Panc1 (cell line): ENCODE results near the gene TSHZ2. TPM values are rescaled to one million over a fixed set of nuclear protein-coding genes. Genes with fewer than 3 reads are reported as not detected.

ENCODE experiments used
- ATAC-seq: fragments of 200-7000 bp; cut with Tn5 transposase; 2 replicates; pipeline ENCODE4 v1.9.1; 2020; ENCODE audit warnings: mild to moderate bottlenecking, moderate library complexity
- BruUV-seq: library from RNA; stranded (reverse); fragments of 400-500 nt; replicated peaks from 2 replicates; lab custom pipeline; 2021; lab: Mats Ljungman, UMichigan
- CTCF ChIA-PET: fragments of 300-600 bp; sonication (Branson Sonifier 250); formaldehyde crosslinking; loops from one replicate; lab custom pipeline; 2022; ENCODE audit warnings: antibody characterized with exemption; lab: Charles Lee
- POLR2A ChIA-PET: fragments of 300-600 bp; sonication (Branson Sonifier 250); formaldehyde crosslinking; loops from one replicate; lab custom pipeline; 2022; ENCODE audit warnings: antibody characterized with exemption; lab: Charles Lee
- DNase-seq: peaks from one replicate; pipeline ENCODE4 v3.0.0-alpha.2; 2010; ENCODE audit warnings: low read depth, low spot score
- H3K27ac ChIP-seq: 2 replicates; pipeline ENCODE4 v1.5.1; 2011; ENCODE audit warnings: mild to moderate bottlenecking, low read length, inconsistent platforms
- H3K27me3 ChIP-seq: fragments of 200-500 bp; sonication (Bioruptor generic); 2 replicates; pipeline ENCODE4 v1.6.0; 2014; ENCODE audit warnings: low read length, inconsistent platforms; ENCODE audit not compliant: control insufficient read depth, insufficient read depth
- H3K36me3 ChIP-seq: fragments of 200-500 bp; sonication (Bioruptor generic); 2 replicates; pipeline ENCODE4 v1.5.1; 2014; ENCODE audit warnings: inconsistent platforms, mild to moderate bottlenecking, low read length, moderate library complexity; ENCODE audit not compliant: control insufficient read depth, insufficient read depth
- H3K4me1 ChIP-seq: 2 replicates; pipeline ENCODE4 v1.5.1; 2011; ENCODE audit warnings: inconsistent platforms, mild to moderate bottlenecking, low read length, moderate library complexity; ENCODE audit not compliant: control insufficient read depth, insufficient read depth
- H3K4me3 ChIP-seq, 2 experiments: 2 replicates each; pipeline ENCODE4 v1.5.1; 2011 to 2012; ENCODE audit warnings: low read depth in 2 of 2, low read length in 2 of 2, mild to moderate bottlenecking in 2 of 2, inconsistent platforms in 1 of 2, moderate library complexity in 1 of 2
- H3K9me3 ChIP-seq: fragments of 200-500 bp; sonication (Bioruptor generic); 2 replicates; pipeline ENCODE4 v1.5.1; 2014; ENCODE audit warnings: low read depth, mild to moderate bottlenecking, inconsistent platforms, low read length, moderate library complexity; ENCODE audit not compliant: control insufficient read depth, insufficient read depth
- CTCF ChIP-seq: fragments of 450-650 bp; IDR thresholded peaks from 2 replicates; pipeline ENCODE4 v1.5.1; 2017; ENCODE audit warnings: mild to moderate bottlenecking
- POLR2AphosphoS5 ChIP-seq: IDR thresholded peaks from 2 replicates; pipeline ENCODE4 v1.6.1; 2012; ENCODE audit warnings: mild to moderate bottlenecking, low read depth, low read length, moderate library complexity
- REST ChIP-seq, 2 experiments: IDR thresholded peaks; 2 replicates each; pipeline ENCODE4 v1.6.1; 2011 to 2012; ENCODE audit warnings: low read depth in 2 of 2, control low read depth in 1 of 2, low read length in 1 of 2, mild to moderate bottlenecking in 1 of 2, moderate library complexity in 1 of 2; ENCODE audit not compliant: insufficient read depth in 1 of 2
- SIN3A ChIP-seq: IDR thresholded peaks from 2 replicates; pipeline ENCODE4 v1.6.1; 2012; ENCODE audit warnings: low read depth, mild to moderate bottlenecking, low read length, moderate library complexity, borderline replicate concordance; ENCODE audit not compliant: insufficient read depth
- TCF7L2 ChIP-seq: IDR thresholded peaks from 2 replicates; pipeline ENCODE4 v1.6.1; 2011; ENCODE audit warnings: mild to moderate bottlenecking, low read depth, low read length, inconsistent platforms
- in situ Hi-C: cut with HindIII; loops from 2 replicates; pipeline ENCODE4 v1.10.0; 2016; ENCODE audit warnings: low sequenced_read_pairs, low pct_unique_long_range_greater_than_20kb
- intact Hi-C: fragments of 100-400 bp; cut with micrococcal nuclease; formaldehyde crosslinking; loops from one replicate; pipeline ENCODE4 v1.10.0; 2022; ENCODE audit not compliant: unreplicated experiment
- total RNA-seq: library from RNA; stranded (reverse); gene quantifications from one replicate; pipeline ENCODE4 v1.2.1, GENCODE V29; 2021; ENCODE audit not compliant: unreplicated experiment

The TSHZ2 gene
- total RNA-seq, 1 experiment from 2014 or later, result 0.36 TPM

- in situ Hi-C loops (no loop called here), intact Hi-C loops (no loop called here)
- DNase-seq (no peak), ATAC-seq (no peak)
- no peaks in the 10 kb centered on the region; the same call in 1 of the 2 replicates for H3K27me3 ChIP-seq
- TF ChIP-seq SIN3A (no peak), CTCF (no peak), REST (IDR thresholded peaks at IDR 0.05; ENCODE audit: insufficient read depth in 1 of 2, low read depth in 2 of 2, low read length in 1 of 2) (no peak), POLR2AphosphoS5 (no peak), TCF7L2 (no peak)
- no peak overlapping the region for H3K4me3 ChIP-seq
- H3K36me3 ChIP-seq, result no peaks in the 10 kb centered on the region
- H3K9me3 ChIP-seq, result no peaks in the 10 kb centered on the region
- ChIA-PET POLR2A (no interaction called here), CTCF (no interaction called here)
- H3K4me1 ChIP-seq, result no peaks in the 10 kb centered on the region
- BruUV-seq, result no TSS peak
- H3K27ac ChIP-seq, result no peak overlapping the region
Measured at GRCh38 chr20:53488775-53489272, 516.7 kb downstream of the TSHZ2 start.

DNA sequence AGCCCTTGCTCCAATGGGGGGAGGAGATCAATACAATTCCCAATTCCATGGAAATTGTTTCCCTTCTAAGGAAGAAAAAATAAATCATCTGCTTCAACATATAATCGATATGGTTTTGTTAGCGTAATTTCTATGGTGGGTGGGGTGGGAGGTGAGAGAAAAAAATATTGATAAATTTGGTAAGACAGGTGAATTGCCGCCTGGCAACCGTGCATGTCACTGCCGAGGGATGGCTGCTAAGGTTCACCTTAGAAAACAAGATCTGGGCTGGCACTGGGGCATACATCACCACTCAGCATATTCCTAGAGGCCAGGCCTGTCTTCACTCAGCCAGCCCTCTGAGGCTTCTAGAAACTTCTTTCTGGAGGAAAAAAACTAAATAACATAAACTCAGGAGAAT lies 517.4 kb downstream of the TSHZ2 start:
- ChIA-PET POLR2A (no interaction called here), CTCF (no interaction called here)
- Histone ChIP-seq H3K4me3 (no peak overlapping the region), H3K27ac (no peak overlapping the region), H3K9me3 (no peaks in the 10 kb centered on the region), H3K27me3 (no peaks in the 10 kb centered on the region; the same call in 1 of the 2 replicates), H3K36me3 (no peaks in the 10 kb centered on the region), H3K4me1 (no peaks in the 10 kb centered on the region)
- in situ Hi-C loops, result no loop called here
- TF ChIP-seq CTCF, result no peak
- TF ChIP-seq POLR2AphosphoS5, result no peak
- TF ChIP-seq TCF7L2, result no peak
- intact Hi-C loops, result no loop called here
- no TSS peak for BruUV-seq
- DNase-seq (no peak), ATAC-seq (no peak)
